AG09309 (cell line): ENCODE results near the gene REX1BD.

ENCODE experiments used
- DNase-seq: peaks from one replicate; pipeline ENCODE4 v3.0.0-alpha.2; 2010; ENCODE audit warnings: low read depth
- H3K4me3 ChIP-seq: 2 replicates; pipeline ENCODE4 v1.5.1; 2011; ENCODE audit warnings: mild to moderate bottlenecking, low read depth, low read length, moderate library complexity; ENCODE audit not compliant: control insufficient read depth
- TF ChIP-seq, protein P1 (sequence below): IDR thresholded peaks from 2 replicates; pipeline ENCODE4 v1.5.1; 2011; ENCODE audit warnings: mild to moderate bottlenecking, low read depth, low read length, inconsistent platforms; ENCODE audit not compliant: insufficient read depth, control insufficient read depth; ENCODE audit errors: missing control alignments

Gene REX1BD

DNA sequence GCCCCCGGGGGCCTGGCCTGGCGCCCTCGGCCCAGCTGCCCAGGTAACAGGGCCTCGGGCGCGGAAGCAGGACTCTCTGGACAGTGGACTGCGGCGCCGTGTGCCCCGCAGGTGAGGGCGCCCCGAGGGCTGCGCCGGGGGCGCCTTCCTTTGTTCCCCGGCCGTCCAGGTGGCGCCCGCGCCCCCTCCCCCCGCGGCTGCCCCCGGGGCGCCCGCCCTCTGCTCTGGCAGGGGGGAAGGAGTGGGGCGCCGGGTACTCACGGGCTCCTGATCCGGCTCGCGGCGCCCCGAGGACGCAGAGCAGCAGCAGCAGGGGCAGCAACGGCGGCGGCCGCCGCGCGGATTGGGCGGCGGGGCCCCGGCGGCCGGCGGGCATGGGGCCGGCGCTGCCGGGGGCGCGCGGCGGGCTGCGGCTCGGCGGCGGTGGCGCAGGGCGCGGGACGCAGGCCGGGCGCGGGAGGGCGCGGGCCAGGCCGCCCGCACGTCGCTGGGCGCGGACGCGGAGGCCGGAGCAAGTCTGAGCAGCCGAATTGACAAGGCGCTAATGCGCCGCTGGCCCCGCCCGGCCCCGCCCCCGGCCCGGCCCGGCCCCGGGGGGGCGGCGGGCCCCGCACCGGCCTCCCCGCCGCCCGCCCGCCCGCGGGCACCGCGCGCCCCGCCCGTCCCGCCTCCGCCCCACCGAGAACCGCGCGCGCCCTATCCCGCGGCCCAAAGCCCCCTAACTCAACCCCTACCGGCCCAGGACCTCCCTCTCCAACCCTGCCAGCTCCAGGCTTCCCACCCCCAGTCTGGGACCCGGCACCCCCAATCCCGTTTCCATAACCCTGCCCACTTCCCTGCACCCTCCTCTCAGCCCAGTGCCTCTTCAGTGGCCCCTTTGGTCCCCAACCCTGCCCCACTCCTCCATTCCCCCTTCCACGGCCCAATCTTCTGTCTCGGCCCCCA is 18.0 kb downstream of the REX1BD start, which contains the start of gene CRLF1:
TSS of gene CRLF1 (minus strand) at position 519 of the 945 bp plus-strand sequence. CDS start at position 376, 143 bp downstream.
- H3K4me3 ChIP-seq = peak within 1 kb of the TSS; percentile 45
- no peak for DNase-seq

GRCh38 chr19:18607226-18608101 is 18.9 kb downstream of the REX1BD start:
- no peak for DNase-seq
- H3K4me3 ChIP-seq = peak overlapping the region; percentile 45
- TF ChIP-seq, protein P1, sequence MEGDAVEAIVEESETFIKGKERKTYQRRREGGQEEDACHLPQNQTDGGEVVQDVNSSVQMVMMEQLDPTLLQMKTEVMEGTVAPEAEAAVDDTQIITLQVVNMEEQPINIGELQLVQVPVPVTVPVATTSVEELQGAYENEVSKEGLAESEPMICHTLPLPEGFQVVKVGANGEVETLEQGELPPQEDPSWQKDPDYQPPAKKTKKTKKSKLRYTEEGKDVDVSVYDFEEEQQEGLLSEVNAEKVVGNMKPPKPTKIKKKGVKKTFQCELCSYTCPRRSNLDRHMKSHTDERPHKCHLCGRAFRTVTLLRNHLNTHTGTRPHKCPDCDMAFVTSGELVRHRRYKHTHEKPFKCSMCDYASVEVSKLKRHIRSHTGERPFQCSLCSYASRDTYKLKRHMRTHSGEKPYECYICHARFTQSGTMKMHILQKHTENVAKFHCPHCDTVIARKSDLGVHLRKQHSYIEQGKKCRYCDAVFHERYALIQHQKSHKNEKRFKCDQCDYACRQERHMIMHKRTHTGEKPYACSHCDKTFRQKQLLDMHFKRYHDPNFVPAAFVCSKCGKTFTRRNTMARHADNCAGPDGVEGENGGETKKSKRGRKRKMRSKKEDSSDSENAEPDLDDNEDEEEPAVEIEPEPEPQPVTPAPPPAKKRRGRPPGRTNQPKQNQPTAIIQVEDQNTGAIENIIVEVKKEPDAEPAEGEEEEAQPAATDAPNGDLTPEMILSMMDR = no peak

More for the DNA sequence above, 18.0 kb downstream of the REX1BD start, which contains the start of gene CRLF1:
- TF ChIP-seq, protein P1 = no peak

DNA sequence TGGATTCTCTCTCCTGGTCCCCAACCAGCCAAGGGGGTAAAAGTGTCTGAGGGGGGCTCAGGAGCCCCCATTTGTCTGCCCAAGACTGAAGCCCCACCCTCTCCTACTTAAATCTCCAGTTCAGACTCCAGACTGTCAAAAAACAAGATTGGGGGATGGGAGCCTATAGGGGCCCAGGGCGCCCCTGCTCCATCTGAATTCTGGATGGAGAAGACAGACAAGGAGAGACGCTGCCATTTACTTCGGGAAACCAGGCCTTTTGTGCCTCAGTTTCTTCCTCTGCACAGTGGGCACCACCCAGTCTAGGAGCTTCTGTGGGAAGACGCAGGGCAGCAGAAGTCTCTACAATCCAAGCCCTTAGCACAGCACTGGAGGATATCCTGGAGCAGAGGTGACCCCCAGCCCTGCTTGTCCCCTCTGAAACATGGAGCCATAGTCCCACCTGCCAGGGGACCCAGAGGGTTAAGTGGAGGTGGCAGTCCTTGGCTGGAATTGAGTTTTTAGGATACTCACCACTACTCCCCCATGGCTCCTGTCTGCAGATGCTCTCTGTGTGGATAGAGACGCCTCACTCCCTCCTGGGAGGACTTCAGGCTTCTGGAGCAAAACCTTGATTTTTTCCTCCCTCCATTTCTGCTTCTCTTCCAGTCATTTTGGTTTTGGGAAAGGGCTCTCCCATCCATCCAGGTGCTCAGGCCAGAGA is 19.7 kb downstream of the REX1BD start:
- TF ChIP-seq, protein P1 = no peak
- no peak for DNase-seq
- no peak overlapping the region for H3K4me3 ChIP-seq

GRCh38 chr19:18608805-18609716 is 20.5 kb downstream of the REX1BD start:
- no peak for DNase-seq
- H3K4me3 ChIP-seq = no peak overlapping the region
- TF ChIP-seq, protein P1 = no peak

DNA sequence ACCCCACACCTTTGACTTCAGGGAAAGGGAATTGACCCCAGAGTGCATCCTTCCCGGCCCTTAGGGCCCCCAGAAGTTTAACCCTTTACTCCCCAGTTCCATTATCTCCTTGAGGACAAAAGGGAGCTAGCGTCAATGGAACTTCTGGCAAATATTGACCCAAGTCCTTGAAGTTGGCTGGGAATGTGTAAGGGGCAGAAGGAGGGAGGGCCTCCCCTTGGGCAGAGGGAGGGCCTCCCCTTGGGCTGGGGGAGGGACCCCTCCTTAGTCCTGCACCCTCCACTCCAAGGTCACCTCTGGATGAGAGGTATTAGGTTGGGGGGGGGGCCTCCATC is 21.1 kb downstream of the REX1BD start:
- H3K4me3 ChIP-seq = no peak overlapping the region
- no peak for DNase-seq
- TF ChIP-seq, protein P1 = no peak

GRCh38 chr19:18610245-18610555 is 21.6 kb downstream of the REX1BD start:
- TF ChIP-seq, protein P1 = no peak
- DNase-seq = no peak
- no peak overlapping the region for H3K4me3 ChIP-seq
